ENCODE measurements around the gene DYNC1I1. TPM values are rescaled to one million over a fixed set of nuclear protein-coding genes. Genes with fewer than 3 reads are reported as not detected.

Gene DYNC1I1
- total RNA-seq, 1 donor from 2014 or later, result 38.8 TPM

DNA sequence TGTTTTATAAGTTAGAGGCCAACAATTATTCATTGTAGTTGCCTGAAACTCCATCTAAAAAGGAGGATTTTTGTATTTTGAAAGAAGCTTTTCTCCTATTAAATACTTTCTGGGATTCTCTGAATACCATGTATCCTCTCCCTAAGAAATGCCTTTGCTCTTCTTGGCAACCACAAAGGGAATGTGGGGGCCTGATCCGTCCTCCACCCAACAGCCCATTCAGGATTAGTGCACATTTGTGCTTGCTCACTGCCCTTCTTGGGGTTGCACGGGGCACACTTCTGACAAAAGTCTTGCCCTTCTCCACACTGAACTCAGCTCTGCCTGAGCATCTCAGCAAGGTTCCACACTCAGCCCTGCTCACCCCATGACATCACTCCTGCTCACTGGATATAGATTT lies 355.4 kb downstream of the DYNC1I1 start:
- TF ChIP-seq, protein P1, sequence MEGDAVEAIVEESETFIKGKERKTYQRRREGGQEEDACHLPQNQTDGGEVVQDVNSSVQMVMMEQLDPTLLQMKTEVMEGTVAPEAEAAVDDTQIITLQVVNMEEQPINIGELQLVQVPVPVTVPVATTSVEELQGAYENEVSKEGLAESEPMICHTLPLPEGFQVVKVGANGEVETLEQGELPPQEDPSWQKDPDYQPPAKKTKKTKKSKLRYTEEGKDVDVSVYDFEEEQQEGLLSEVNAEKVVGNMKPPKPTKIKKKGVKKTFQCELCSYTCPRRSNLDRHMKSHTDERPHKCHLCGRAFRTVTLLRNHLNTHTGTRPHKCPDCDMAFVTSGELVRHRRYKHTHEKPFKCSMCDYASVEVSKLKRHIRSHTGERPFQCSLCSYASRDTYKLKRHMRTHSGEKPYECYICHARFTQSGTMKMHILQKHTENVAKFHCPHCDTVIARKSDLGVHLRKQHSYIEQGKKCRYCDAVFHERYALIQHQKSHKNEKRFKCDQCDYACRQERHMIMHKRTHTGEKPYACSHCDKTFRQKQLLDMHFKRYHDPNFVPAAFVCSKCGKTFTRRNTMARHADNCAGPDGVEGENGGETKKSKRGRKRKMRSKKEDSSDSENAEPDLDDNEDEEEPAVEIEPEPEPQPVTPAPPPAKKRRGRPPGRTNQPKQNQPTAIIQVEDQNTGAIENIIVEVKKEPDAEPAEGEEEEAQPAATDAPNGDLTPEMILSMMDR (IDR thresholded peaks at IDR 0.05; ENCODE audit: borderline replicate concordance), result no peak
- no peaks in the 10 kb centered on the region for H3K27me3 ChIP-seq (ENCODE audit: low read depth)
- H3K4me1 ChIP-seq, result no peaks in the 10 kb centered on the region
- H3K27ac ChIP-seq (replicated peaks), result no peak overlapping the region
- no peaks in the 10 kb centered on the region for H3K9me3 ChIP-seq (replicated peaks)
- no peak overlapping the region for H3K4me3 ChIP-seq
- H3K36me3 ChIP-seq, result peaks cover 20% of the 10 kb centered on the region
- intact Hi-C loops (cut with micrococcal nuclease), result no loop called here
- no peak for DNase-seq

DNA sequence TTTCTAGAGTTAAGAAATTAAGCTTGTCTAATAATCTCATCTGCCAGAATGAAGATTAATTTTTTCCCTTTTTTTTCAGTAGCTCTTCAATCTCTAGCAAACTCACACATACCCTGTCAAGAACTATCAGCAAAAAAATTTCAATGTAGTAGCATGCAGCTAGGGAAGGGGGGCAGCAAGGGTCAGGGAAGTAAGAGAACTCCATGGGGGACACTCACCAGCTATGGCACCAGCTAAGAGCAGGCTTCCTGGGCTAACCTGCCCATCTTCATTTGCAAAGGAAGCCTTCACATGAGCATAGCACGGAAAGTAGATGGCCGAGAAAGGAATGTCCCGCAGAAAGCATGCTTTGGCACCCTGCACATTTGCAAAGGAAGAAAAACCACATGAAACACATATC lies 359.2 kb downstream of the DYNC1I1 start:
- no peaks in the 10 kb centered on the region for H3K4me1 ChIP-seq
- no peak for DNase-seq
- no peak overlapping the region for H3K27ac ChIP-seq (replicated peaks)
- no peaks in the 10 kb centered on the region for H3K9me3 ChIP-seq (replicated peaks)
- H3K27me3 ChIP-seq (ENCODE audit: low read depth), result no peaks in the 10 kb centered on the region
- TF ChIP-seq, protein P1 (IDR thresholded peaks at IDR 0.05; ENCODE audit: borderline replicate concordance), result no peak
- H3K4me3 ChIP-seq, result no peak overlapping the region
- intact Hi-C loops (cut with micrococcal nuclease), result no loop called here
- peaks cover 35% of the 10 kb centered on the region for H3K36me3 ChIP-seq

DNA sequence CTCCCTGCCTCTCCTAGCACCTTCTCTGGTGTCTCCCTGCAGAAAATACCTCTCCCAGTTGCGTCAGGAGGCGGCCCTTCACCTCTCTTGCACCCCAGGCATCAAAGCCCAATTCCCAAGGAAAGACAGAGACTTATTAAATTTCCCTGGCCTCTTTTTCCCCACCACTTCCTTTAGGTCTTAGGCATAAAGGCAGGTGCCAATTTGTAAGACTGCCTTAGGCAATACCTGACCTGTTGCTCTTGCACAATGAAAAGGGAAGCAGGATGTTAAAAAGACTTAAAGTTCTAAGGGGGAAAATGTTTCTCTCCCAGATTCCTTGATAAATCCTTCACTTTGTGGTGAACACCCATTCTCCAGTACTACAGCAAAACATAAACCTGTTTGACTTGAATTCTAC lies 362.9 kb downstream of the DYNC1I1 start:
- DNase-seq, result no peak
- H3K4me3 ChIP-seq, result no peak overlapping the region
- H3K27me3 ChIP-seq (ENCODE audit: low read depth), result no peaks in the 10 kb centered on the region
- H3K4me1 ChIP-seq, result no peaks in the 10 kb centered on the region
- TF ChIP-seq, protein P1 (IDR thresholded peaks at IDR 0.05; ENCODE audit: borderline replicate concordance), result no peak
- no peak overlapping the region for H3K27ac ChIP-seq (replicated peaks)
- intact Hi-C loops (cut with micrococcal nuclease), result no loop called here
- no peaks in the 10 kb centered on the region for H3K9me3 ChIP-seq (replicated peaks)
- H3K36me3 ChIP-seq, result peaks cover 36% of the 10 kb centered on the region

DNA sequence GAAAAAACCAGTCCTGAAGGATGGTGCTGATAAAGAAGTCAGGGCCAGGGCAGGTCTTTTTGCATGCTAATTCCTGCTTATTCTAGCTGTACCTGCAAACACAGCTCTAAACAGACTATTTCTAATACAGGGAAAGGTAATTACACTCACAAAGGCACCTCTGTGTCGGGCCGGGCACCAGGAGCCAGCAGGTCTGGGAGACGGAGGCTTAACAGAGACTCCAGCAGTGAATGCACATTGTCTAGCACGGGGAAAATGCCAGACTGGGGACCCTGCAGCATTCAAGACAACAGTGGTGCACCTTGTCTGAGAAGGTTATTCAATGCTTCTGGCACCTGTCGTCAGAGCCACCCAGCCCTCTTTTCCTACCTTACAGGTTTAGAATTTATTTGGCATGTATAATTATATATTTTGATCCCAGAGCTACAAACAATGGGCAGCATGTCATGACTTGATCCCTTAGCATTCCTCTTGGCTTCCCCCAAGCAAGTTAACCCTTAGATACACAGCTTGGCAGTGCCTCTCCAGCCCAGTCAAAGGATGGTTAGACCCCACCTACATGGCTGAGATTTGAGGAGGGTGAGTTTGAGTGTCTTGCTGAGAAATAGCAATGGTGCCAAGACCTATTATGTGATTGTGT lies 364.4 kb downstream of the DYNC1I1 start:
- TF ChIP-seq, protein P1 (IDR thresholded peaks at IDR 0.05; ENCODE audit: borderline replicate concordance), result no peak
- intact Hi-C loops (cut with micrococcal nuclease), result no loop called here
- Histone ChIP-seq H3K4me1 (no peaks in the 10 kb centered on the region), H3K9me3 (replicated peaks) (no peaks in the 10 kb centered on the region), H3K27ac (replicated peaks) (no peak overlapping the region), H3K27me3 (ENCODE audit: low read depth) (no peaks in the 10 kb centered on the region), H3K4me3 (no peak overlapping the region), H3K36me3 (peaks cover 30% of the 10 kb centered on the region)
- DNase-seq, result no peak

DNA sequence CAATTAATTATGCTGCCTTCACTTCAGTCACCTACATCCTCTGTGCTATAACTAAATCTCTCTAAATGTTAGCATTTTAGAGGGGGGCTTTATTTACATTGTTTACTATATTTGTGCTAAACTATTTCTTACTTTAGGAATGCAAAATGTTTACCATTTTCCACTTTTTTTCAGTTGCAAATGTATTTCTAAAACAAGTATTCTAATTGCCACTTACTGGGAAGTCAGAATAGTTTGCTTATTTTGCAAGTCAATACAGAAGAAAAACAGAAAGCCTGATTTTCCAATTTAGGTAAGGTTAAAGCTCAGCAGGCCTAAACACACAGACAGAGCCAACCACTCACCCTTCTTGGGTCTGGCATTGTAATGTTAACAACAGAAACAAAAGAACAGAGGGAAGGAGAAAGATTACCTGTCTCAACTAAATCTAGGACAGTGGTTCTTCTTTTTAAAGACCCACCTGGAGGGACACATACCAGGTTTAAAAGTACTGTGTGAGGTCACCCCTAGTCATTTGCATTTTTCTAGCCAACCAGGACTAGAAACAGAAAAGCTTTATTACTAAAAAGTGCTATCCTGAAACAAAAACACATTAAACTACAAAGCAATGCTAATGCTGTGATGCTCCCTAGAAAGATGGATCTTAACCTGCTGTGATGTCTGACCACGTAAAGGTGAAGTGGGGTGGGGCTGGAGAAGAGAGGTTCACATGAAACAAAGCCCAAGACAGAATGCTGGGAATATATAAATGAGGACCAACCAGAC lies 371.3 kb downstream of the DYNC1I1 start:
- Histone ChIP-seq H3K9me3 (replicated peaks) (no peaks in the 10 kb centered on the region), H3K27ac (replicated peaks) (no peak overlapping the region), H3K36me3 (peaks cover 53% of the 10 kb centered on the region), H3K27me3 (ENCODE audit: low read depth) (no peaks in the 10 kb centered on the region), H3K4me1 (no peaks in the 10 kb centered on the region), H3K4me3 (no peak overlapping the region)
- intact Hi-C loops (cut with micrococcal nuclease), result no loop called here
- DNase-seq, result no peak
- TF ChIP-seq, protein P1 (IDR thresholded peaks at IDR 0.05; ENCODE audit: borderline replicate concordance), result no peak

Data from left ventricle myocardium inferior (tissue), 1 donor.